ENCODE measurements around the gene KANSL1.
A peak's percentile ranks its signal among the peaks of the same experiment; 100 is the strongest.

The KANSL1 gene

DNA sequence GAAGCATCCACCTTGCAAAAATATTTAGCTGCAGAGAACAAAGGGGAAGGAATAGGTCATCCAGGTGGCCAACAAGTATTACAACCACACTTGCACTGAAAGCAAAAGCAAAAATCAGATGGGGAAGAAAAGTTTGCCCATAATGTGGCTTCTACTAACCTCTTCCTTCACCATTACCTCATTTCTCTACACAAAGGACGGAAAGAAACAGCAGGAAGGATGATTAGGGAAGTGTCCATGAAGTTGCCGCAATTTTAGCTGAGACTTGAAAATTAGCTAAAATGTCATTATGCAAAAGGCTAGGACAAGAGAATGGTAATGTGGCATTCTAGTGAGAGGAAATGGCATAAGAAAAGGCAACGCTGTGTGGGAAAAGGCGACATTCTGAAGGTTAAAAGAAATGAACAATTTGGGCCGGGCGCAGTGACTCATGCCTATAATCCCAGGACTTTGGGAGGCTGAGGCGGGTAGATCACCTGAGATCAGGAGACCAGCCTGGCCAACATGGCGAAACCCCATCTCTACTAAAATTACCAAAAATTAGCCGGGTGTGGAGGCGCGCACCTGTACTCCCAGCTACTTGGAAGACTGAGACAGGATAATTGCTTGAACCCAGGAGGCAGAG, 13.7 kb downstream of the KANSL1 start:
- TF ChIP-seq, protein P1, sequence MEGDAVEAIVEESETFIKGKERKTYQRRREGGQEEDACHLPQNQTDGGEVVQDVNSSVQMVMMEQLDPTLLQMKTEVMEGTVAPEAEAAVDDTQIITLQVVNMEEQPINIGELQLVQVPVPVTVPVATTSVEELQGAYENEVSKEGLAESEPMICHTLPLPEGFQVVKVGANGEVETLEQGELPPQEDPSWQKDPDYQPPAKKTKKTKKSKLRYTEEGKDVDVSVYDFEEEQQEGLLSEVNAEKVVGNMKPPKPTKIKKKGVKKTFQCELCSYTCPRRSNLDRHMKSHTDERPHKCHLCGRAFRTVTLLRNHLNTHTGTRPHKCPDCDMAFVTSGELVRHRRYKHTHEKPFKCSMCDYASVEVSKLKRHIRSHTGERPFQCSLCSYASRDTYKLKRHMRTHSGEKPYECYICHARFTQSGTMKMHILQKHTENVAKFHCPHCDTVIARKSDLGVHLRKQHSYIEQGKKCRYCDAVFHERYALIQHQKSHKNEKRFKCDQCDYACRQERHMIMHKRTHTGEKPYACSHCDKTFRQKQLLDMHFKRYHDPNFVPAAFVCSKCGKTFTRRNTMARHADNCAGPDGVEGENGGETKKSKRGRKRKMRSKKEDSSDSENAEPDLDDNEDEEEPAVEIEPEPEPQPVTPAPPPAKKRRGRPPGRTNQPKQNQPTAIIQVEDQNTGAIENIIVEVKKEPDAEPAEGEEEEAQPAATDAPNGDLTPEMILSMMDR (IDR thresholded peaks at IDR 0.05; ENCODE audit: extremely low read depth, missing control alignments): no peak
- DNase-seq (ENCODE audit: low spot score): peak; percentile 27

DNA sequence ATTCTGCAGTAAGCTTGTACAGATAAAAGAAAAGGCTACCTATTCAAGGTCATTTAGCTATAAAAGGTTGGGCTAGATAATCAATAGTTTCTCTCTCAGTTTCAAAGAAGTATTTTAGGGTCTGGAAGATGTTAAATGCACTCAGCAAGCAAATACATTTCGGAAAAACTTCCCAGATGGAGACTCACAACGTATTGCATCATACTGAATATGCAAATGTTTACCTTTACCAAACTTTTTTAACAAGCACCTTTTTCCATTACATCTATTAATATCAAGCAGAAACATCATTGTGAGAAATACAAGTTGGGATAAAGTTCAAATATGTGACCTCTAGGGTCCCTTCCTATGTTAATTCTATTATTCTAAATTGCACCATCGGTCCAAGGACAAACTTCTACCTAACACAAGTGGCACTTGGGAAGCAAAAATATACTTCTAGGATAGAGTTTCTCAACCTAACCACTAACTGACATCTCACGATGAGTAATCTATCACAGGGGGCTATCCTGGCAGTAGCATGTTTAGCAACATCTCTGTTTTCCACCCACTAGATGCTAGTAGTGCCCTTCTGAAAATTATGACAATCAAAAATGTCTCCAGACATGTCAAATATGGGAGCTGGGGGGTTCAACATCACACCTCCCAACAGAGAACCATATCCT, 14.5 kb downstream of the KANSL1 start:
- TF ChIP-seq, protein P1 (IDR thresholded peaks at IDR 0.05; ENCODE audit: extremely low read depth, missing control alignments): no peak
- no peak for DNase-seq (ENCODE audit: low spot score)

DNA sequence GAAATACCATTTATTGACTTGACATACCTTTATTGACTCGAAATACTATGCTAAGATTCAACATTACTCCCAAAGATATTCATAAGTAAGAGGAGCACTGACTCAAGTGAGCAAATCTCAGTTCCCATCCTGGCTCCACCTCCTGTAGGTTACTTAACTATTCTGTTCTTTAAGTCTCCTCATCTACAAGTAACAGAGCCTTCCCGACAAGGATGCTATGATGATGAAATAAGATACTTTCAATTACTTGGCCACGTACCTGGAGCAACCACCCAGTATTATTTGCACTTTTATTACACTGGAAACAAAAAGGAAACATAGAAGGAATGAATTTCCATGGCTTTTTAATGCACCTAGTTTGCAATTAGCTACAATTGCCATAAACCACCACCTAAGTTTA, 16.3 kb downstream of the KANSL1 start:
- TF ChIP-seq, protein P1 (IDR thresholded peaks at IDR 0.05; ENCODE audit: extremely low read depth, missing control alignments): no peak
- DNase-seq (ENCODE audit: low spot score): no peak

DNA sequence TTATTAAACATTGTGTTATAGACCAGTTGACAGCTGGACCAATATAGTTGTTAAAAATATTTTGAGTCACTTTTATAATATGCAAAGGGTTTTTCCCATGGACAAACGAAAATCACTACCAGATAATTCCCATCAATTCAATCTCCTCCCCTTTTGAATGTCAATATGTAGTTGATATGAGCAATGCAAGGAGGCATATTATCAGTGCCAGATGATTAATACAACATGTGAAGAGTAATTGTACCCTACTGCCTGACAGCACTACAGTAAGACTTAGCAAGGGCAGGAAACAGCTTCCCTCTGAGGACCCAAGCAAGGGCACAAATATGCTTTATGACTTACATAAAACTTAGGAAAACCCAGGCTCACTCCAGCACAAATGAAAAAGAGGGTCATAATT, 17.3 kb downstream of the KANSL1 start:
- no peak for DNase-seq (ENCODE audit: low spot score)

DNA sequence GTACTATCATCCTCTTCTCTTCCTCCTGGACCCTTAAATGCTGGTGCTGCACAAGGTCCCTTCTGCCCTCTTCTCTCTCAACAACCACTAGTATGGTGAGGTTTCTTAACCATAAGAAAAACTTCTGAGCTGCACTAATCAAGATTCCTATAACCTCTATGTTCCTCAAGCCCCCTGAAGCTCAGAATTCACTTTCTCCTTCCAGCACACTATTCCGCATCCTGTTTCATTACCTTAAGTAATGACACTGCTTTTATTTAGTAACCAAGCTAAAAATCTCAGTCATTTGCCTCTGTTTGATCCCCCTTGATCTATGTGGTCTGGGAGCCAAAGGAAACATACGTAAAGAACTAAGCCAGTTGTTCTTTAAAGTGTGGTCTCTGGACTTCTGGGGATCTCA, 20.1 kb downstream of the KANSL1 start:
- DNase-seq (ENCODE audit: low spot score): no peak
- TF ChIP-seq, protein P1 (IDR thresholded peaks at IDR 0.05; ENCODE audit: extremely low read depth, missing control alignments): no peak

More for the DNA sequence above, 17.3 kb downstream of the KANSL1 start:
- TF ChIP-seq, protein P1 (IDR thresholded peaks at IDR 0.05; ENCODE audit: extremely low read depth, missing control alignments): no peak

DNA sequence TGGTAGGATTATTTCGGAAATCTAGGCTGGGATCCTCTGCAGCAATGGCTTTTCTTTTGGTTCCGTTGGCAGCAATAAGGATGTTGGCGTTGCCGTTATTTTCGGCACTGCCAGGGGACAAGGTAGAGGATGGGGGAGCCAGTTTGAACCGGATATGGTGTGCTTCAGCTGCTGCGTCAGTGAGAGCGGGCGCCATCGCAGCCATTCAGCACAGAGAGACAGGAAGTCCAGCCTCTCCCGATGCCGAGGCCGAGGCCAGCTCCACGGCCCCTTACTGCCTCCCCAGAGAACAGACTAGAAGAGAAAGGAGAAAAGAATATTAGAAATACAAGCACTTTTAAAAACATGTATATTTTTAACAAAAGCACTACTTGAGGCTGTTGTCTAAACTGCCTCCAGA, 21.3 kb downstream of the KANSL1 start:
- DNase-seq (ENCODE audit: low spot score): no peak
- TF ChIP-seq, protein P1 (IDR thresholded peaks at IDR 0.05; ENCODE audit: extremely low read depth, missing control alignments): no peak

DNA sequence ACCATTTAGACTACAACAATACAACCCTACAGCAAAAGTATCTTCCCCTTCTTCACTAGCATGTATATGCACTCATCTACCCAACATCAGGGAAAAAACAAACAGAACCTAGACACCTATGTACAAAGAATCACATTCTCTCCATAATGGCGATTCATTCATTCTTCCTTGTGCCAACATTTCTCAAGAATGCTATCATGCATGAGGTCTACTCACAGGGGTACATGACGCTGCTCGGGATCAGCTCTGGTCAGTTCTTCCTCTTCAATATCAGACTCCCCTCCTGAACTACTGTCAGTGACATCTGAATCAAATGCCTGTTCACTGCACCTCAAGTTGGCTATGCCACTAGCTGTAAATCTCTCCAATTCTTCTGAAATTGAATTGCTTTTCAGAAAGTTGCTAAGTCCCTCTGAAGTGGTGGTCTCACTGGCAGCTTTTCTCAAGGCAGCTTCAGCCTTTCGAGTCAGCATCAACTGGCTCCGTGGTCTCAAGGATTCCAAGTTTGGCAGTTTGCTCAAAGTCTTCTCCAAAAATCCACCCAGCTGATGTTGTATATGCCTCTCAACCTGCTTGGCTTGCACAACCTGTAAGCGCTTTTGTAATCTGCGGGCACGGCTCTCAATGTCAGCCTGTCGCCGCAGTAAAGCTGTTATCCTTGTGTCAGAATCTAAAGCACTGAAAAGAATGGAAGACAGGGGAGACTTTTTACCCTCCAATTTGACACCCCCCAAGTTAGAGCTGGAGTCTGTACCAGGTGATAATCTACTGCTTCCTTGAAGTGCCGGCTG, 22.4 kb downstream of the KANSL1 start:
- DNase-seq (ENCODE audit: low spot score): no peak
- TF ChIP-seq, protein P1 (IDR thresholded peaks at IDR 0.05; ENCODE audit: extremely low read depth, missing control alignments): no peak

All from GM20000 (cell line).